Measurements from ENCODE around the gene MAP1A.

The MAP1A gene

GRCh38 chr15:43508421-43508820 is 9.0 kb upstream of the MAP1A start:
- peaks cover 7% of the 10 kb centered on the region for H3K4me1 ChIP-seq (ENCODE audit: low read length)
- no peak overlapping the region for H3K4me2 ChIP-seq (ENCODE audit: low read depth, low read length)
- H3K36me3 ChIP-seq (replicated peaks; ENCODE audit: insufficient read depth, low read length): no peaks in the 10 kb centered on the region
- no peak overlapping the region for H3K27ac ChIP-seq (ENCODE audit: low read length)
- H3K9me2 ChIP-seq (replicated peaks; ENCODE audit: insufficient read depth, low read length): no peaks in the 10 kb centered on the region
- H2AFZ ChIP-seq (ENCODE audit: low read length): no peak overlapping the region
- no peak for DNase-seq
- H4K20me1 ChIP-seq (ENCODE audit: insufficient read depth, low read length): no peaks in the 10 kb centered on the region
- no peaks in the 10 kb centered on the region for H3F3A ChIP-seq (ENCODE audit: insufficient read depth, low read length)
- TF ChIP-seq CTCF (IDR thresholded peaks at IDR 0.05; ENCODE audit: low read length) (no peak), EZH2phosphoT487 (IDR thresholded peaks at IDR 0.05; ENCODE audit: low read length) (no peak), EZH2 (optimal IDR thresholded peaks at IDR 0.05; ENCODE audit: low read depth, low read length) (no peak)
- no peak overlapping the region for H3K9ac ChIP-seq (ENCODE audit: low read length)
- peaks cover 12% of the 10 kb centered on the region for H3K27me3 ChIP-seq (replicated peaks; ENCODE audit: insufficient read depth, low read length)
- H3K4me3 ChIP-seq (ENCODE audit: low read length): no peak overlapping the region
- H3K79me2 ChIP-seq (ENCODE audit: low read length): no peaks in the 10 kb centered on the region
- no peaks in the 10 kb centered on the region for H3K9me3 ChIP-seq (replicated peaks; ENCODE audit: insufficient read depth, low read length)

DNA sequence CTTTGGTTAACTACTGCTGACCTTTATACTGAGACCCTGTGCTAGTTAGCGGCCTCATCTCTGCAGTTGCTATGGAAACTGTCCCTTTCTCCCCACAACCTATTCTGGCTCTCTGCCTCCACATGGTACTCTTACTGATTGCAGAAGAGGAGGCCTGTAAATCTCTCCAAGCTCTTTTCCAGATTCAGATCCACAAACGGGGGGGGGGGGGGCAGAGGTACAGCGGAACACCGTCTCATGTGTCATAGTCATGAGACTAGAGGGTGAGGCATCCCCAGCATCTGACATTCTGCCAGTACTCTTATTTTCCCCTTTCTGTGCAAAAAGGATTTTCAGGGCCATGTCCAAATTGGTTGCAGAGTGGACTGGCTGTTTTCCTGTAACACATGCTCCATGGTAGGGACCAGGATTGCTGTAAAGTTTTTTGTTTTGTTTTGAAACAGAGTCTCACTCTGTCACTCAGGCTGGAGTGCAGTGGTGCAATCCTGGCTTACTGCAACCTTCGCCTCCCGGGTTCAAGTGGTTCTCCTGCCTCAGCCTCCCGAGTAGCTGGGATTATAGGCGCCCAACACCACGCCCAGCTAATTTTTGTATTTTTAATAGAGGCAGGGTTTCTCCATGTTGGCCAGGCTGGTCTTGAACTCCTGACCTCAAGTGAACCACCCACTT is 8.3 kb upstream of the MAP1A start:
- H3K9ac ChIP-seq (ENCODE audit: low read length): no peak overlapping the region

DNA sequence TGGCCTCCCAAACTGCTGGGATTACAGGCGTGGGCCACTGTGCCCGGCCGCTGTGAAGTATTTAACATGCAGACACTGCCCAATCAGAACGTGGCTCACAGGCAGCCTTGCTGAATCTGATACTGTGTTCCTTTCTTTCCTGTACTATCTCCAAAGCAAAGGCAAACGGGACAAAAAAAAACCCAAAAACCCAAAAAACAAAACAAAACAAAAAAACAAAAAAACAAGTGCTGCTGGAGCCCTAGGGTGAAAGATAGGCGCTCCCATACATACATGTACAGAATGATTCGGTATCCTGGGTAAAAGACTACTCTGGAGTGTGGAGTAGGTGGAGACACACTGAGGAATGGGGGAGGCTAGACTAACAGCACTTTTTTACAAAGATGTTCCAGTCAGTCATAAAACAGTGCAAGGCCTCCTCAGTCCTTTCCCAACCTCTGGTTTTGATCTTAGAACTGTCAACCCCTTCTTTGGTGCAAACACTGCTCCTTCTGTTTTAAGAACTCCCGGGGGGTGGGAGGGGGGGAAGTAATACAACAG is 7.7 kb upstream of the MAP1A start:
- no peaks in the 10 kb centered on the region for H3K9me2 ChIP-seq (replicated peaks; ENCODE audit: insufficient read depth, low read length)
- no peak overlapping the region; the same call in 1 of the 2 replicates for H3K4me2 ChIP-seq (ENCODE audit: low read depth, low read length)
- no peak overlapping the region for H2AFZ ChIP-seq (ENCODE audit: low read length)
- no peak for DNase-seq
- no peak overlapping the region for H3K4me3 ChIP-seq (ENCODE audit: low read length)
- H3K9ac ChIP-seq (ENCODE audit: low read length): no peak overlapping the region
- peaks cover 12% of the 10 kb centered on the region for H3K27me3 ChIP-seq (replicated peaks; ENCODE audit: insufficient read depth, low read length)
- H4K20me1 ChIP-seq (ENCODE audit: insufficient read depth, low read length): no peaks in the 10 kb centered on the region
- TF ChIP-seq EZH2 (optimal IDR thresholded peaks at IDR 0.05; ENCODE audit: low read depth, low read length): no peak
- TF ChIP-seq EZH2phosphoT487 (IDR thresholded peaks at IDR 0.05; ENCODE audit: low read length): no peak
- TF ChIP-seq CTCF (IDR thresholded peaks at IDR 0.05; ENCODE audit: low read length): no peak
- no peaks in the 10 kb centered on the region for H3K36me3 ChIP-seq (replicated peaks; ENCODE audit: insufficient read depth, low read length)
- no peaks in the 10 kb centered on the region for H3K9me3 ChIP-seq (replicated peaks; ENCODE audit: insufficient read depth, low read length)
- no peaks in the 10 kb centered on the region for H3K79me2 ChIP-seq (ENCODE audit: low read length)
- no peaks in the 10 kb centered on the region for H3F3A ChIP-seq (ENCODE audit: insufficient read depth, low read length)
- H3K4me1 ChIP-seq (ENCODE audit: low read length): peaks cover 7% of the 10 kb centered on the region
- no peak overlapping the region for H3K27ac ChIP-seq (ENCODE audit: low read length)

More for the DNA sequence above, 8.3 kb upstream of the MAP1A start:
- Histone ChIP-seq H2AFZ (ENCODE audit: low read length) (no peak overlapping the region), H3K79me2 (ENCODE audit: low read length) (no peaks in the 10 kb centered on the region), H3K4me3 (ENCODE audit: low read length) (no peak overlapping the region), H3K27ac (ENCODE audit: low read length) (no peak overlapping the region), H3K9me2 (replicated peaks; ENCODE audit: insufficient read depth, low read length) (no peaks in the 10 kb centered on the region), H3K4me2 (ENCODE audit: low read depth, low read length) (no peak overlapping the region), H3K4me1 (ENCODE audit: low read length) (peaks cover 7% of the 10 kb centered on the region), H3K9me3 (replicated peaks; ENCODE audit: insufficient read depth, low read length) (no peaks in the 10 kb centered on the region), H3K36me3 (replicated peaks; ENCODE audit: insufficient read depth, low read length) (no peaks in the 10 kb centered on the region), H3K27me3 (replicated peaks; ENCODE audit: insufficient read depth, low read length) (peaks cover 12% of the 10 kb centered on the region), H4K20me1 (ENCODE audit: insufficient read depth, low read length) (no peaks in the 10 kb centered on the region), H3F3A (ENCODE audit: insufficient read depth, low read length) (no peaks in the 10 kb centered on the region)
- no peak for TF ChIP-seq EZH2 (optimal IDR thresholded peaks at IDR 0.05; ENCODE audit: low read depth, low read length)
- TF ChIP-seq CTCF (IDR thresholded peaks at IDR 0.05; ENCODE audit: low read length): no peak
- TF ChIP-seq EZH2phosphoT487 (IDR thresholded peaks at IDR 0.05; ENCODE audit: low read length): no peak
- DNase-seq: no peak
